ENCODE measurements around the gene ZNF746. TPM values are rescaled to one million over a fixed set of nuclear protein-coding genes. Genes with fewer than 3 reads are reported as not detected.

ZNF746 gene
- total RNA-seq, 1 donor, result 22.1 TPM

DNA sequence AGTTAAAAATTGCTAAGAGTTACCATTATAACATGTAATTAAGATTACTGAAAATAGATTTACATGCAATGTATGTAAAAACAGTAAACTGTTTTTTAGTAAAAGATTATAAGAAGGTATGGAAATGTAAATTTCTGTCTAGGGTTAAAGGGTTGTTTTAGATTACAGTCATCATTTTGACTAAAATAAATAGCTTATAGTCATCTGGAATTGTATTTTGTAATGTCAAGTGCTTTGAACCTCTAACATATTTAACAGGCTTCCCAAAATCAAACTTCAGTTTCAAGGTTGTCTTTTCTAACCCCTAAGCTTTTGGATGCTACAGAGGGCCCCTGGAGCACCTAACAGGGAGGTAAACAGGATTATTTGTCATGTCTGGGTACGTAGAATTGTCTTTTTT, 35.0 kb upstream of the ZNF746 start:
- no peak for DNase-seq (ENCODE audit: insufficient read length, low spot score, missing footprints)
- H3K4me2 ChIP-seq (ENCODE audit: insufficient read depth, low read length), result no peak overlapping the region
- H4K20me1 ChIP-seq (ENCODE audit: insufficient read depth, low read length), result no peaks in the 10 kb centered on the region
- no peak overlapping the region for H3K27ac ChIP-seq (ENCODE audit: low read depth, low read length)
- no peaks in the 10 kb centered on the region for H3K4me1 ChIP-seq (ENCODE audit: insufficient read depth, low read length)
- peaks cover 15% of the 10 kb centered on the region for H3K9me3 ChIP-seq (ENCODE audit: low read depth, low read length)
- no peaks in the 10 kb centered on the region for H3K36me3 ChIP-seq (ENCODE audit: insufficient read depth, low read length)
- no peaks in the 10 kb centered on the region for H3K27me3 ChIP-seq (ENCODE audit: insufficient read depth, low read length)
- H3K79me2 ChIP-seq (ENCODE audit: insufficient read depth, low read length), result no peaks in the 10 kb centered on the region
- TF ChIP-seq CTCF (IDR thresholded peaks at IDR 0.05; ENCODE audit: extremely low read depth, low read depth, low read length), result no peak
- no peak overlapping the region for H3K4me3 ChIP-seq (ENCODE audit: insufficient read depth, low read length)
- no peak overlapping the region for H2AFZ ChIP-seq (ENCODE audit: low read length)

DNA sequence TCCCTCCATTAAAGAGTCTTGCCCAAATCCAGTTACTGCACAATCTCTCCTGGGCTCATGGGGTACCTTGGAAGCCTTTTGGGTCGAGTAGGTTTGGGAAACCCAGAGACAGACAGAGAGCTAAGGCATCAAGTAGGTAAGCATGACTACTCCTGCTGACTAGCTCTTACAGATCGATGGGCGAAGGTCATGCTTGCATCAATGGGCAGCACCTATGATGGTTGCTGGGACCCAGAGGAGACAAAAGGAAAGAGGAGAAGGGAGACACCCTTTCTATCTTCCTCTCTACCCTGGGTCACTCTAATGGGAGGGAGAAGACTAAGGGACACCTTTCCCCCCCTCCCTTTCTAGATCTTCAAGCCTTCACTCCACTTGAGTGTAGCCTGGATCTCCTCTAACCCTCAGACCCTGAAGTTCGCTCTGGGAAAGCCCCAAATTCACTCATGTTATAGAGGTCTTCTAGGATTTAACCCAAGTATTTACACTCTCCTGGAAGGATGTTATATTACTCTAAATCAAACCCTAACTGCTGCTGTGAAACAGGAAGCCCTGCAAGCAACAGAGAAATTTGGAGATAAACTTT, 31.6 kb upstream of the ZNF746 start:
- H3K27ac ChIP-seq (ENCODE audit: low read depth, low read length), result no peak overlapping the region
- no peaks in the 10 kb centered on the region for H3K4me1 ChIP-seq (ENCODE audit: insufficient read depth, low read length)
- TF ChIP-seq CTCF (IDR thresholded peaks at IDR 0.05; ENCODE audit: extremely low read depth, low read depth, low read length), result no peak
- no peak overlapping the region for H3K4me2 ChIP-seq (ENCODE audit: insufficient read depth, low read length)
- no peaks in the 10 kb centered on the region for H4K20me1 ChIP-seq (ENCODE audit: insufficient read depth, low read length)
- no peak for DNase-seq (ENCODE audit: insufficient read length, low spot score, missing footprints)
- H3K79me2 ChIP-seq (ENCODE audit: insufficient read depth, low read length), result no peaks in the 10 kb centered on the region
- H3K36me3 ChIP-seq (ENCODE audit: insufficient read depth, low read length), result no peaks in the 10 kb centered on the region
- H2AFZ ChIP-seq (ENCODE audit: low read length), result no peak overlapping the region
- no peaks in the 10 kb centered on the region for H3K27me3 ChIP-seq (ENCODE audit: insufficient read depth, low read length)
- H3K9me3 ChIP-seq (ENCODE audit: low read depth, low read length), result peaks cover 15% of the 10 kb centered on the region
- no peak overlapping the region for H3K4me3 ChIP-seq (ENCODE audit: insufficient read depth, low read length)

DNA sequence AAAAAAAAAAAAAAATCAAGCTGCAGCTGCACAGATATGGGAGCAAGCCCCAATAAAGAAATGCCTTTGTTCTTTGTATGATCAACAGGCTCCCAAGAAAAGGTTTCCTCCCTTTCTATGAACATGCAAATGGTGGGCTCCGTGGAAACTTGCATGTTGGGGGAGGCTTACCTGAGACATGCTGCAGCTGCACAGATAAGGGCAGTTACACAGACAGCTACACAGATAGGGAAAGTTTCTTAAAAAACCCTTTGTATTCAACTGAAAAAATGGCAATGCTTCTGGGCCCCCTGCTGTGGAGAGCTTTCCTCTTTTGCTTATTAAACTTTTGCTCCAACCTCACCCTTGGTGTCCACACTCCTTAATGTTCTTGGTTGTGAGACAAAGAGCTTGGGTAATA, 29.8 kb upstream of the ZNF746 start:
- Histone ChIP-seq H4K20me1 (ENCODE audit: insufficient read depth, low read length) (no peaks in the 10 kb centered on the region), H3K9me3 (ENCODE audit: low read depth, low read length) (peaks cover 15% of the 10 kb centered on the region), H3K27me3 (ENCODE audit: insufficient read depth, low read length) (no peaks in the 10 kb centered on the region), H3K4me1 (ENCODE audit: insufficient read depth, low read length) (no peaks in the 10 kb centered on the region), H3K4me3 (ENCODE audit: insufficient read depth, low read length) (no peak overlapping the region), H3K4me2 (ENCODE audit: insufficient read depth, low read length) (no peak overlapping the region), H2AFZ (ENCODE audit: low read length) (no peak overlapping the region), H3K36me3 (ENCODE audit: insufficient read depth, low read length) (no peaks in the 10 kb centered on the region), H3K79me2 (ENCODE audit: insufficient read depth, low read length) (no peaks in the 10 kb centered on the region), H3K27ac (ENCODE audit: low read depth, low read length) (no peak overlapping the region)
- no peak for DNase-seq (ENCODE audit: insufficient read length, low spot score, missing footprints)
- no peak for TF ChIP-seq CTCF (IDR thresholded peaks at IDR 0.05; ENCODE audit: extremely low read depth, low read depth, low read length)

DNA sequence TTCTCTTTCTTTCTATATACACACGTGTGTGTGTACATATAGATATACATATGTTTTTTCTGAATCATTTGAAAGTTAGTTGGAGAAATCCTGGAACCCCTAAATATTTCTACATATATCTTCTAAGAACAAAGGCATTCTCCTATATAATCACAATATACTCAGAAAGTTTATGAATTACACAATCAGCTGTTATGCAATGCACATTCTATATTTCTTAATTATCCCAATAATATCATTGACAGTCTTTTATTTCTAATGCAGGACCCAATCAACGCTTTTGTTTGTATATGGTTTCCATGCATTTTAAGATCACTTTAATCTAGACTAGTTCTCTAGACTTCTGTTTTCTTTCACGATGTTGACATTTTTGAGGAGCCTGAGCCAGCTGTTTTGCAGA, 27.7 kb upstream of the ZNF746 start:
- Histone ChIP-seq H3K4me1 (ENCODE audit: insufficient read depth, low read length) (no peaks in the 10 kb centered on the region), H4K20me1 (ENCODE audit: insufficient read depth, low read length) (no peaks in the 10 kb centered on the region), H3K4me2 (ENCODE audit: insufficient read depth, low read length) (no peak overlapping the region), H3K79me2 (ENCODE audit: insufficient read depth, low read length) (no peaks in the 10 kb centered on the region), H3K27me3 (ENCODE audit: insufficient read depth, low read length) (no peaks in the 10 kb centered on the region), H3K4me3 (ENCODE audit: insufficient read depth, low read length) (no peak overlapping the region), H3K36me3 (ENCODE audit: insufficient read depth, low read length) (no peaks in the 10 kb centered on the region), H3K27ac (ENCODE audit: low read depth, low read length) (no peak overlapping the region), H2AFZ (ENCODE audit: low read length) (no peak overlapping the region), H3K9me3 (ENCODE audit: low read depth, low read length) (peaks cover 10% of the 10 kb centered on the region)
- no peak for TF ChIP-seq CTCF (IDR thresholded peaks at IDR 0.05; ENCODE audit: extremely low read depth, low read depth, low read length)
- no peak for DNase-seq (ENCODE audit: insufficient read length, low spot score, missing footprints)
